ENCODE data around the gene ASXL3. TPM values are rescaled to one million over a fixed set of nuclear protein-coding genes. Genes with fewer than 3 reads are reported as not detected.

The ASXL3 gene
- total RNA-seq, 1 experiment from 2014 or later, result not detected

DNA sequence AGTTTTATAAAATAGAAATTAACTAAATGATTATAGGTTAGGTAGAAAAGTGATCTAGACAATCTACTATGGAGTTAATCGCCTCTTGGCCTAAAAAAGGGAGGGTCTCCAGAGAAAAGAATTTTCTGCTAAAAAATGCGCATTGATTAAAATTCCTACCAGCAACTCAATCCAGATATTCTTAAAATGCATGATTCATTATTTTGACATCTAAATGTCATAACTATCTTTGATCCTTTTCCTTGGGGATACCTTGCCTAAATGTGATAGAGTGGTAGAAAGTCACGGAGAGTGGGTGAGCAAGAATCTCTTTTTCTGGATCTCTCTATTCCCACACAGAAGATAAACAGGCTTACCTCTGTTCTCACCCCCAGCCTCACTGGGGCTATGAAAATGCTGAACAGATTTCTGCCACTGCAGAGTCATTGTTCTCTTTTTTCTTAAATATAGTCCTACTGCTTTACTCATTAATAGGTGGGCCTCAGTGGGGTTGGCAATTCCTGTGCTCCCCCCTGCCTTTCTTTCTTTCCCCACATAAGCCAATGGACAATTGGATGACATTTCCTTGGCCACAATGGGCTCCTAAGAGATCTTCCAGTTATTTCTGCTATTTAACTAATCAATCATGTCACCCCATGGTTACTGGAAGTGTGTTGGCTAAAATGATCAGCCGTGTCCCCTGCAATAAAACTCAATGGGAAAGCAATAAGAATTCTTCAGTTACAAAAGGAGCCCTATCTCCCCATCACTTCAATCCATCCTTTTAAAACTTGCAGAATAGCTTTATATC is 5.8 kb upstream of the ASXL3 start:
- H3K4me3 ChIP-seq, result no peak overlapping the region
- TF ChIP-seq EZH2 (IDR thresholded peaks at IDR 0.05; ENCODE audit: low read depth), result no peak
- TF ChIP-seq, protein P1, sequence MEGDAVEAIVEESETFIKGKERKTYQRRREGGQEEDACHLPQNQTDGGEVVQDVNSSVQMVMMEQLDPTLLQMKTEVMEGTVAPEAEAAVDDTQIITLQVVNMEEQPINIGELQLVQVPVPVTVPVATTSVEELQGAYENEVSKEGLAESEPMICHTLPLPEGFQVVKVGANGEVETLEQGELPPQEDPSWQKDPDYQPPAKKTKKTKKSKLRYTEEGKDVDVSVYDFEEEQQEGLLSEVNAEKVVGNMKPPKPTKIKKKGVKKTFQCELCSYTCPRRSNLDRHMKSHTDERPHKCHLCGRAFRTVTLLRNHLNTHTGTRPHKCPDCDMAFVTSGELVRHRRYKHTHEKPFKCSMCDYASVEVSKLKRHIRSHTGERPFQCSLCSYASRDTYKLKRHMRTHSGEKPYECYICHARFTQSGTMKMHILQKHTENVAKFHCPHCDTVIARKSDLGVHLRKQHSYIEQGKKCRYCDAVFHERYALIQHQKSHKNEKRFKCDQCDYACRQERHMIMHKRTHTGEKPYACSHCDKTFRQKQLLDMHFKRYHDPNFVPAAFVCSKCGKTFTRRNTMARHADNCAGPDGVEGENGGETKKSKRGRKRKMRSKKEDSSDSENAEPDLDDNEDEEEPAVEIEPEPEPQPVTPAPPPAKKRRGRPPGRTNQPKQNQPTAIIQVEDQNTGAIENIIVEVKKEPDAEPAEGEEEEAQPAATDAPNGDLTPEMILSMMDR (conservative IDR thresholded peaks at IDR 0.05), result no peak
- ChIA-PET POLR2A (ENCODE audit: unreplicated experiment) (no interaction called here), CTCF (no interaction called here)
- no peaks in the 10 kb centered on the region for H4K20me1 ChIP-seq (ENCODE audit: insufficient read depth)
- no peak for DNase-seq
- H2AFZ ChIP-seq, result no peak overlapping the region
- H3K27ac ChIP-seq, result no peak overlapping the region
- intact Hi-C loops (cut with micrococcal nuclease; ENCODE audit: unreplicated experiment), result no loop called here
- H3K27me3 ChIP-seq (ENCODE audit: insufficient read depth, low read depth), result no peaks in the 10 kb centered on the region
- no peaks in the 10 kb centered on the region for H3K4me1 ChIP-seq (replicated peaks; ENCODE audit: insufficient read depth)
- BruUV-seq (replicated peaks), result no TSS peak
- H3K4me2 ChIP-seq, result no peak overlapping the region
- no peaks in the 10 kb centered on the region for H3K9me3 ChIP-seq (ENCODE audit: insufficient read depth, low read depth)
- H3F3A ChIP-seq (ENCODE audit: insufficient read depth, low read depth), result no peaks in the 10 kb centered on the region
- no peaks in the 10 kb centered on the region for H3K79me2 ChIP-seq (ENCODE audit: low read depth)
- H3K9me2 ChIP-seq (ENCODE audit: insufficient read depth), result no peaks in the 10 kb centered on the region
- H3K36me3 ChIP-seq (ENCODE audit: low read depth), result no peaks in the 10 kb centered on the region

DNA sequence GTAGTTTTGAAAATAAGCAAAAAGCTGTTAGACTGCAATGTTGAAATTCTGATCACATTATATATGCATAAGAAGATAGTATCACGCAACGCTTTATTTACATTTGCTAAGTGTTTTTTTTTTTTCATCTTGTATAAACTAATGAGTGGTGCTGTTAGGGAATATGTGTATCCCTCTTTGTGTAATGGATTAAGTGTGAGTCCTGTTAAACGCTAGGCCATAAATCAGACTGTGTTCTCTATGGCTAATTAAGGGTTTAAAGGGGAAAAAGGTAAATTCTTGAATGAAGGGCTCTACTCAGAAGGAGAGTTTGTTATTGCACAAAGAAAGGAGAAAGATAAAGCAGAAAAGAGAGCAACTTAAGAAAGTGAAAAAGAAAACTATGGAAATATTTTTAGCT is 4.8 kb upstream of the ASXL3 start:
- Histone ChIP-seq H3F3A (ENCODE audit: insufficient read depth, low read depth) (no peaks in the 10 kb centered on the region), H3K9me2 (ENCODE audit: insufficient read depth) (no peaks in the 10 kb centered on the region), H3K4me3 (no peak overlapping the region), H4K20me1 (ENCODE audit: insufficient read depth) (no peaks in the 10 kb centered on the region), H2AFZ (no peak overlapping the region), H3K27ac (no peak overlapping the region), H3K79me2 (ENCODE audit: low read depth) (no peaks in the 10 kb centered on the region), H3K9me3 (ENCODE audit: insufficient read depth, low read depth) (no peaks in the 10 kb centered on the region), H3K36me3 (ENCODE audit: low read depth) (no peaks in the 10 kb centered on the region), H3K4me1 (replicated peaks; ENCODE audit: insufficient read depth) (no peaks in the 10 kb centered on the region), H3K27me3 (ENCODE audit: insufficient read depth, low read depth) (no peaks in the 10 kb centered on the region), H3K4me2 (no peak overlapping the region)
- no peak for DNase-seq
- CTCF ChIA-PET, result no interaction called here
- POLR2A ChIA-PET (ENCODE audit: unreplicated experiment), result no interaction called here
- no TSS peak for BruUV-seq (replicated peaks)
- no peak for TF ChIP-seq EZH2 (IDR thresholded peaks at IDR 0.05; ENCODE audit: low read depth)
- TF ChIP-seq, protein P1 (conservative IDR thresholded peaks at IDR 0.05), result no peak
- intact Hi-C loops (cut with micrococcal nuclease; ENCODE audit: unreplicated experiment), result no loop called here

DNA sequence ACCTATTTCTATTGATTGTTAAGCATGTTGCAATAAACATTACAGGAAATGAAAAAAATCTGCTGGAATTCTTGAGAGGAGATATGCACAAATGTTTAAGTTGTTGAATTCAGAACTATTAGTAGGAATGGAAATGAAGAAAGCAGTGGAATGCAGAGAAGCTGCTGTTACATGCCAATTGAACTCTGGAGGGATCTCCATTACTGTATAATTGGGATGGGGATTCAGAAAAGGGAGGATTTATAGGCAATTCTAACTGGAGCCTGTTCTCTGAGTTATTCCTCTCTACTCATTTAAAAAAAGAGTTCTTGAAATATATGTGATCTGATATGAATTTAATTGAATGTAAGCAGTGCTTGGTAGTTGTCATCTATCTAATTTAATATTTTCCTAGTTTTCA is 2.6 kb upstream of the ASXL3 start:
- POLR2A ChIA-PET (ENCODE audit: unreplicated experiment), result no interaction called here
- no peak for DNase-seq
- CTCF ChIA-PET, result no interaction called here
- H3K4me2 ChIP-seq, result no peak overlapping the region
- H2AFZ ChIP-seq, result no peak overlapping the region
- no peaks in the 10 kb centered on the region for H3K79me2 ChIP-seq (ENCODE audit: low read depth)
- intact Hi-C loops (cut with micrococcal nuclease; ENCODE audit: unreplicated experiment), result no loop called here
- no peaks in the 10 kb centered on the region for H3F3A ChIP-seq (ENCODE audit: insufficient read depth, low read depth)
- H3K36me3 ChIP-seq (ENCODE audit: low read depth), result no peaks in the 10 kb centered on the region
- TF ChIP-seq, protein P1 (conservative IDR thresholded peaks at IDR 0.05), result no peak
- no peak for TF ChIP-seq EZH2 (IDR thresholded peaks at IDR 0.05; ENCODE audit: low read depth)
- H3K9me3 ChIP-seq (ENCODE audit: insufficient read depth, low read depth), result no peaks in the 10 kb centered on the region
- H3K4me1 ChIP-seq (replicated peaks; ENCODE audit: insufficient read depth), result no peaks in the 10 kb centered on the region
- H4K20me1 ChIP-seq (ENCODE audit: insufficient read depth), result no peaks in the 10 kb centered on the region
- H3K4me3 ChIP-seq, result no peak overlapping the region
- H3K27me3 ChIP-seq (ENCODE audit: insufficient read depth, low read depth), result no peaks in the 10 kb centered on the region
- no peaks in the 10 kb centered on the region for H3K9me2 ChIP-seq (ENCODE audit: insufficient read depth)
- no TSS peak for BruUV-seq (replicated peaks)
- no peak overlapping the region for H3K27ac ChIP-seq
